ENCODE results near the gene SLC27A3. TPM values are rescaled to one million over a fixed set of nuclear protein-coding genes. Genes with fewer than 3 reads are reported as not detected.

SLC27A3 gene
- total RNA-seq, 4 donors from 2014 or later, result 12.9 to 364 (median 36.7) TPM

- H3K27me3 ChIP-seq, result no peaks in the 10 kb centered on the region
- no peaks in the 10 kb centered on the region for H3K36me3 ChIP-seq
- peak in 1 of 2 donors; percentile 73 for DNase-seq
- peak overlapping the region; percentile 84 to 89 for H3K27ac ChIP-seq
- H3K4me3 ChIP-seq, result no peak overlapping the region
- no peaks in the 10 kb centered on the region for H3K9me3 ChIP-seq
- no peak for TF ChIP-seq CTCF (IDR thresholded peaks at IDR 0.05)
- TF ChIP-seq POLR2A (IDR thresholded peaks at IDR 0.05), result no peak
- H3K4me1 ChIP-seq, result peaks cover 6 to 17% of the 10 kb centered on the region in 2 donors
- intact Hi-C loops (cut with DNase I; ENCODE audit: low total_unique reads), result loop anchor here (5.0 kb wide), 1 partner anchor 68 kb away; no protein-coding TSS in a partner anchor
Measured at GRCh38 chr1:153750026-153750995, 24.9 kb upstream of the SLC27A3 start.

GRCh38 chr1:153752072-153752471 is 23.1 kb upstream of the SLC27A3 start:
- Histone ChIP-seq H3K4me1 (peaks cover 6 to 17% of the 10 kb centered on the region in 2 donors), H3K27ac (peak overlapping the region; percentile 84 to 89), H3K36me3 (no peaks in the 10 kb centered on the region), H3K4me3 (no peak overlapping the region), H3K9me3 (no peaks in the 10 kb centered on the region), H3K27me3 (no peaks in the 10 kb centered on the region)
- intact Hi-C loops (cut with DNase I; ENCODE audit: low total_unique reads), result loop anchor here (5.0 kb wide), 1 partner anchor 70 kb away; no protein-coding TSS in a partner anchor
- no peak for TF ChIP-seq CTCF (IDR thresholded peaks at IDR 0.05)
- no peak for TF ChIP-seq POLR2A (IDR thresholded peaks at IDR 0.05)
- DNase-seq, result no peak

- intact Hi-C loops (cut with DNase I; ENCODE audit: low total_unique reads), result loop anchor here (5.0 kb wide), 1 partner anchor 70 kb away; no protein-coding TSS in a partner anchor
Measured at GRCh38 chr1:153752571-153753195, 22.5 kb upstream of the SLC27A3 start.

GRCh38 chr1:153754266-153754665 is 20.9 kb upstream of the SLC27A3 start:
- no peaks in the 10 kb centered on the region for H3K27me3 ChIP-seq
- peak overlapping the region in 1 of 2 donors; percentile 84 for H3K27ac ChIP-seq
- no peaks in the 10 kb centered on the region for H3K36me3 ChIP-seq
- no peak overlapping the region for H3K4me3 ChIP-seq
- peaks cover 6 to 13% of the 10 kb centered on the region in 2 donors for H3K4me1 ChIP-seq
- TF ChIP-seq CTCF (IDR thresholded peaks at IDR 0.05), result no peak
- no peak for TF ChIP-seq POLR2A (IDR thresholded peaks at IDR 0.05)
- H3K9me3 ChIP-seq, result no peaks in the 10 kb centered on the region
- no peak for DNase-seq
- intact Hi-C loops (cut with DNase I; ENCODE audit: low total_unique reads), result loop anchor here (5.0 kb wide), 1 partner anchor 72 kb away; no protein-coding TSS in a partner anchor

More at GRCh38 chr1:153752571-153753195, 22.5 kb upstream of the SLC27A3 start:
- DNase-seq, result peak; percentile 91 to 93
- Histone ChIP-seq H3K27ac (peak overlapping the region; percentile 84 to 89), H3K36me3 (no peaks in the 10 kb centered on the region), H3K27me3 (no peaks in the 10 kb centered on the region), H3K4me1 (peaks cover 6 to 17% of the 10 kb centered on the region in 2 donors), H3K9me3 (no peaks in the 10 kb centered on the region), H3K4me3 (no peak overlapping the region)
- TF ChIP-seq POLR2A (IDR thresholded peaks at IDR 0.05), result no peak
- no peak for TF ChIP-seq CTCF (IDR thresholded peaks at IDR 0.05)

Measured in uterus (tissue), 4 donors.